ENCODE results near the gene TSKS. TPM values are rescaled to one million over a fixed set of nuclear protein-coding genes. Genes with fewer than 3 reads are reported as not detected.

The TSKS gene
- total RNA-seq, 2 experiments from 2014 or later: 0.50 to 0.81 TPM

- Mint-ChIP-seq H3K4me3 (no peak overlapping the region), H3K9me3 (no peaks in the 10 kb centered on the region), H3K27ac (peak overlapping the region; percentile 2), H3K27me3 (no peaks in the 10 kb centered on the region), H3K4me1 (ENCODE audit: low read depth) (peaks cover 20% of the 10 kb centered on the region), H3K36me3 (ENCODE audit: low read depth) (peaks cover 4% of the 10 kb centered on the region)
- CTCF ChIA-PET: interaction anchor here (1.2 kb wide), 1 partner anchor 39 kb away, joined by 3 read pairs; no protein-coding TSS in a partner anchor
- DNase-seq (no peak), ATAC-seq (no peak)
- no peak for TF ChIP-seq CTCF (IDR thresholded peaks at IDR 0.05)
- POLR2A ChIA-PET: interaction anchor here (0.6 to 0.9 kb wide), 2 partner anchors 117 to 184 kb away, joined by 3 read pairs; no protein-coding TSS in a partner anchor
- intact Hi-C loops (cut with micrococcal nuclease): no loop called here
Observed at GRCh38 chr19:49773663-49774350, 10.7 kb upstream of the TSKS start.

- no peak for DNase-seq
- Mint-ChIP-seq H3K27me3 (no peaks in the 10 kb centered on the region), H3K27ac (no peak overlapping the region), H3K4me3 (no peak overlapping the region), H3K9me3 (no peaks in the 10 kb centered on the region), H3K4me1 (ENCODE audit: low read depth) (peaks cover 28% of the 10 kb centered on the region), H3K36me3 (ENCODE audit: low read depth) (peaks cover 4% of the 10 kb centered on the region)
- CTCF ChIA-PET: interaction anchor here (1.2 kb wide), 1 partner anchor 40 kb away, joined by 3 read pairs; no protein-coding TSS in a partner anchor
- no peak for ATAC-seq
- intact Hi-C loops (cut with micrococcal nuclease): no loop called here
- POLR2A ChIA-PET: no interaction called here
- TF ChIP-seq CTCF (IDR thresholded peaks at IDR 0.05): no peak
Observed at GRCh38 chr19:49772850-49773432, 9.8 kb upstream of the TSKS start.

GRCh38 chr19:49771674-49772139 is 8.6 kb upstream of the TSKS start:
- peaks cover 4% of the 10 kb centered on the region for H3K36me3 Mint-ChIP-seq (ENCODE audit: low read depth)
- H3K4me1 Mint-ChIP-seq (ENCODE audit: low read depth): peaks cover 36% of the 10 kb centered on the region
- TF ChIP-seq CTCF (IDR thresholded peaks at IDR 0.05): no peak
- no peak for DNase-seq
- no peaks in the 10 kb centered on the region for H3K9me3 Mint-ChIP-seq
- H3K27ac Mint-ChIP-seq: peak overlapping the region; percentile 14
- intact Hi-C loops (cut with micrococcal nuclease): no loop called here
- H3K4me3 Mint-ChIP-seq: no peak overlapping the region
- ATAC-seq: no peak
- POLR2A ChIA-PET: interaction anchor here (0.9 kb wide), 1 partner anchor 19 kb away, joined by 3 read pairs; no protein-coding TSS in a partner anchor
- CTCF ChIA-PET: no interaction called here
- H3K27me3 Mint-ChIP-seq: no peaks in the 10 kb centered on the region

- intact Hi-C loops (cut with micrococcal nuclease): no loop called here
- DNase-seq (no peak), ATAC-seq (no peak)
- H3K27me3 Mint-ChIP-seq: no peaks in the 10 kb centered on the region
- H3K27ac Mint-ChIP-seq: no peak overlapping the region
- H3K36me3 Mint-ChIP-seq (ENCODE audit: low read depth): peaks cover 4% of the 10 kb centered on the region
- CTCF ChIA-PET: no interaction called here
- POLR2A ChIA-PET: interaction anchor here (0.9 kb wide), 1 partner anchor 80 kb away, joined by 4 read pairs; no protein-coding TSS in a partner anchor
- H3K4me1 Mint-ChIP-seq (ENCODE audit: low read depth): peaks cover 35% of the 10 kb centered on the region
- no peak for TF ChIP-seq CTCF (IDR thresholded peaks at IDR 0.05)
- H3K9me3 Mint-ChIP-seq: no peaks in the 10 kb centered on the region
- H3K4me3 Mint-ChIP-seq: no peak overlapping the region
Observed at GRCh38 chr19:49770529-49770928, 7.4 kb upstream of the TSKS start.

All from activated CD8-positive, alpha-beta T cell treated with anti-CD3 and anti-CD28 coated beads for 36 hours (primary cell).